Hippocampal formation (tissue), 2 donors: ENCODE results near the gene PTPRH.
"Not testable (repeated sequence)": the region's sequence is repeated elsewhere in the genome, so short reads cannot be mapped to it uniquely, and the experiment has no call there.

Source experiments
- DNase-seq, 2 donors: peaks; one replicate each; lab custom pipeline; 2025; lab: John Stamatoyannopoulos, UW

The PTPRH gene

GRCh38 chr19:55158848-55159749 lies 50.2 kb downstream of the PTPRH start:
- no peak for DNase-seq

GRCh38 chr19:55158423-55158822 lies 50.9 kb downstream of the PTPRH start:
- DNase-seq = no peak

- DNase-seq = no peak
Measured at GRCh38 chr19:55157064-55157908, 52.0 kb downstream of the PTPRH start, which contains the start of gene TNNI3. Gene TNNI3, minus strand, starts transcription at chr19:55157732. Its CDS starts 143 bp downstream, at chr19:55157589.

GRCh38 chr19:55156202-55157063 lies 52.9 kb downstream of the PTPRH start:
- DNase-seq = no peak

- not testable (repeated sequence) for DNase-seq
Measured at GRCh38 chr19:55155784-55156183, 53.5 kb downstream of the PTPRH start.

- DNase-seq = no peak
Measured at GRCh38 chr19:55153652-55154264, 55.5 kb downstream of the PTPRH start.

- DNase-seq = no peak
Measured at GRCh38 chr19:55152017-55152416, 57.3 kb downstream of the PTPRH start.

- DNase-seq = no peak
Measured at GRCh38 chr19:55149078-55150003, 60.0 kb downstream of the PTPRH start, which contains the start of gene TNNT1. Gene TNNT1, minus strand, starts transcription at chr19:55149206. Its CDS starts 2,049 bp downstream, at chr19:55147157.

- DNase-seq = no peak
Measured at GRCh38 chr19:55147545-55148251, 61.6 kb downstream of the PTPRH start.

- DNase-seq = no peak
Measured at GRCh38 chr19:55146705-55147273, 62.5 kb downstream of the PTPRH start.

GRCh38 chr19:55146078-55146704 lies 63.1 kb downstream of the PTPRH start:
- DNase-seq = no peak

GRCh38 chr19:55145232-55145631 lies 64.1 kb downstream of the PTPRH start:
- DNase-seq = no peak

GRCh38 chr19:55141696-55142095 lies 67.6 kb downstream of the PTPRH start:
- DNase-seq = no peak

GRCh38 chr19:55137915-55138314 lies 71.4 kb downstream of the PTPRH start:
- DNase-seq = no peak

- DNase-seq = no peak
Measured at GRCh38 chr19:55136399-55137102, 72.8 kb downstream of the PTPRH start.

- no peak for DNase-seq
Measured at GRCh38 chr19:55134736-55135135, 74.6 kb downstream of the PTPRH start.

GRCh38 chr19:55133639-55134444 lies 75.5 kb downstream of the PTPRH start:
- DNase-seq = no peak
